GM21390 (cell line): Measurements from ENCODE around the gene MRGPRE.

Experiments used
- ATAC-seq: cut with Tn5 transposase; IDR thresholded peaks from one replicate; pipeline ENCODE4 v1.9.1; 2021; ENCODE audit not compliant: unreplicated experiment

Gene MRGPRE

DNA sequence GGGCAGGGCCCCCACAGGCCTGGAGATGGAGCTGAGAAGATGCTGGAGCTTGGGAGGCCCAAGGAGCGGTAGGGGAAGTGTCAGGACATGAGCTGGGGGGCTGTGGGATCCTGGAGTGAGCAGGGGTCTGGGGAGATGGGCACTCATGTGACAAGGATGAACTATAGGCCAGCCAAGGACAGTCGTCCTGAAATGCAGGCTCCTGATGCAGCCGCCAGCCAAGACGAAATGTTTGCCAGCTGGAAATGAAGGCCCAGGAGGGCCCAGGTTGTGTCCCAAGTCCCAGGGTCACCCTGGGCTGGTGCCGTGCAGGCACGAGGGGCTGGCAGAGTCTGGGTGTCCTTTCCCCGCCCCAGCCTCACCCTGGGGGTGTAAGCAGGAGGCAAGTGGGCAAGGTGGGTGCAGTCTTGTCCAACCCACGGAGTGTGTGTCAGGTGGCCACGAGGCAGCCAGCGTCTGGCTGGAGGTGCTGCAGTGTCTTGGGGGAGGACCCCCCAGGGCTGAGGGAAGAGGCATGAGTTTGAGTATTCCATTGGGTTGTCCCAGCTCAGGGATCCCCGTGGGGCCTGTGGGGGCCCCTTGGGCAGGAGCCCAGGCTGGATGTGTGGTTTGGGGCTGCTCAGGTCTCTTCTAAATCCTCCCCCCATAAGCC lies 35.0 kb downstream of the MRGPRE start:
- ATAC-seq, result no peak

DNA sequence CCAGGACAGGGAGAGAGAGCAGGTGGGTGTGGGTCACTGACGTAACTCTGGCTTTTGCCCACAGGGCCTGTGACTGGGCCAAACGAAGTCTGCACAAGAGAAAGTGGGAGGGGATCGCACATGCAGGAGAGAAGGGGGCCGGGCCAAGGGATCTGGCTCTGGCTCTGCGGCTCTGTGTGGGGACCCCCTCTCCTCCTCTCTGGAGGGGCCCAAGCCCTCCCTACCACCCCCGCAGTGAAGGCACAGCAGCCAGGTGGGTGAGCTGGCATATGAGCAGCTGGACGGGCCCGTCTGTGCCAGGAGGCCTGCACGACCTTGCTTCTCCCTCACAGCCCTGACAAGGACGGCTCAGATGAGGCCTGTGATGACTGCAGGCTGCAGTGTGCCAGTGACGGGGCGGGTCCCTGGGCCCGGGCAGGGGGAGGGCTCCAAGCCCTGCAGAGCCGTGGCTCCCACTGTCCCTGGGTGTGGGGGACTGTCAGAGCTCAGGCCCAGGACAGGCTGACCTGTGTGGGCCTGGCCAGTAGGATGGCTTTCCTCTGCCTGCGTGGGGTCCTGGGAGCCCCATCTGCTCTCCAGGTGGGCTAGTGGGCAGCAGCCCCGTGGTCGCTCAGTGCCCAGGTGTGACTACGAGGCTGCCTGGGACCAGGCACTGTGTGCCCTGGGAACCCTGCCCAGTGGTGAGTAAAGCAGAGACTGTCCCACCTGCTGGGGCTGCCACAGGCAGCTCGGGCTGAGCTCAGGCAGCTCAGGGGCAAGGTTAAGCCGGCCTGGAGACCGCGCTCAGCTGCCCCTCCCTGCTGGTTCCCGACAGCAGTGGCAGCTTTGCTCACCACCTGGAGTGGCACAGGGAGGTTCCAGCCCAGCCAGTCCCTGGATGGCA lies 35.8 kb downstream of the MRGPRE start:
- ATAC-seq, result no peak

DNA sequence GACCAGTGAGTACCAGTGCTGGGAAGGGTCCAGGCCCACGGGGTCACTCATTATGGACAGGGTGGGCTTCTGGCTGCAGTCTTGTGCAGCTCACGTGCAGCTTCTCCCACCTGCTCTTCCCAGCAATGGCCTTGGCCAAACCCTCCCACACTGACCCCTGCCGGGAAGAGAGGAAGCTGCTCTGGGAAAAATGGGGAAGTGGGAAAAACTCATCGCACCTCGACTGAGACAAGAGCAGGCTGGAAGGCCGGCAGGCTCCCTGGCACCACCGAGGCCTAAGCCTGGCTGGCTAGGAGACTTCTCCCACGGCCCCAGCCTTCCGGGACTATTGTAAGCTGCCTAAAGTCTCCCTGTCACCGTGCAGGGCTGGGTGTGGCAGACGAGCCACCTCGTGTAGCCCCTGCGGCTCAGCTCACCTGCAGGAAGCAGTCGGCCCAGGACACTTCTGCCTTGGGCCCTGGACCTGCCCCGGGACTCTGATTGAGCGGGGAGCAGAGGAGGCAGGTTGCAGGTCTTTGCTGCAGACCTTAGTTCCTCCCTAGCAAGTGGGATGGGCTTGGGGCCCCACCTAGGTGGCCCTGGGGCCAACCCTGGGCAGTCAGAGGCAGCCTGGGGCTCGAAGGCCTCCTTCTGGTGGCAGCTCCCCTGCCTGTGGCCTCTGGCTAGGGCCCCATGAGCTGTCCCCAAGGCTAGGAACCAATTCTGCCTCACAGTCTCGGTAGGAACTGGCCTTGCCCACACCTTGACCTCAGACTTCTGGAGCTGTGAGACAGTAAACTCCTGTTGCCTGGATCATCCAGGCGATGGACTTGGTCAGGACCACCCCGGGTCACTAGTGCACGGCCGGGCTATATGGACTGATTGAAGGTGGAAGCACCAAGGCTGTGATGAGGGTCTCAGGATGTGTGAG lies 36.7 kb downstream of the MRGPRE start:
- no peak for ATAC-seq

DNA sequence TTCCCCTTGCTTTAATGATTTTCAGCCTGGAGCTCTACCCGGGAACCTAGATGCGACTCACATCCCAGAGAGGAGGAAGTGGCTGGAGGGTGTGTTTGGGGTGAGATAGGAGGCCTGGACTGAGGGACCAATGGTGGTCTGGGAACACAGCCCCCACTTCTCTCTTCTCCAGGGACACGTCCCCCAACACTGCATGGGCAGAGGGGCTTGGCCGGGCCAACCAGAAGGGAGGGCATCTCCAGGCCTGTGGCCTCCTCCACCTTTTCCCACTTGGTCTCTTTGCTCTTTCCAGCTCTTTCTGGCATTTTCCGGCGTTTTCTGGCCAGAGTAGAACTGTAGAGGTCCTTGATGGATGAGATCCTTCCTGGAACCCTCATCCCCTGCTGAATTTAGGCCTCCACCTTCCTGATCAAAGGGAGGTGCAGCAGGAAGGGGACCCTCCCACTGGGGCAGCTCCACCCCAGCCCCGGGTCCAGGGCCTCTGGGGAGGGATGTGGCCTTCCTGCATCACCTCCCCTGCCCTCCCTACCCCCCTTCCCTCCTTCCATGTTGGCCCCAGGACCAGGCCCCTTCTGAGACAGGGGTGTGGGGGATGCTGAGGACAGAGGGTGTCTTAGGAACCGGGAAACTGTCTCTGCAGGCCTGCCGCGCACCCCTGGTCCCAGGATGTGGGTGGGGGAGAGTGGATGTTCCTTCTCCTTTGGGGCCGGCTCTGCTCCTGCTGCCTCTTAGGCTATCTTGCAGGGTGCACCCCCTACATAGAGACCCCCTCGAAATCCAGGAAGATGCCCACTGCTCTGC lies 38.0 kb downstream of the MRGPRE start:
- ATAC-seq, result no peak

DNA sequence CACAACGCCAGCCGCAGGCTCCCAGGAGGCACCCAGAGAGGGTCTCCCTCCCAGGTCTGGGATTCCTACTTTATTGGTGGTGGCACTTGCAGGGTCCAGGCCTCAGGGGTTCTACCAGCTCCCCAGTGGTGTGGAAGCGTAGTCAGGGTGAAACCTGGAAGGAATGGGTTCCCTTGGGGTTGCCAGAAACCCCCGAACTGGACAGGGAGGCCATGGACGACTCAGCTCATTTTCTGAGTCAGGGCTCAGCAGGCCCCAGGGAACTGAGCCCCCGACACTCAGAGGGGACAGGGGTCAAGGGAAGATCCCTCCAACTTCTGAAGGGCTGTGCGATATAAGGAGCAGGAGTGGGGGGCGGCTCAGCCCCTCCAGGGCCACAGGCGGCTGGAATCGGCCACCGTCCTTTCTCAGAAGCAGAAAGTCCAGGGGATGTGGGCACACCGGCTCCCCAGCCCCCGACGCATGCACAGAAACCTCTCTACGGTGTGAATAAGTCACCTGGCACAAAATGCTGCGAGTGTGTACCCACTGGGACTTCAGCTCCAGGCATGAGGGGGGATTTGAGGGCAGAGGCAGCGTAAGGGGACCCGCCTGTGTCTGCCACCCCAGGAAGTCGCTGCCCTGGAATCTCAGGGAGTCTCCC lies 38.7 kb downstream of the MRGPRE start:
- ATAC-seq, result no peak

DNA sequence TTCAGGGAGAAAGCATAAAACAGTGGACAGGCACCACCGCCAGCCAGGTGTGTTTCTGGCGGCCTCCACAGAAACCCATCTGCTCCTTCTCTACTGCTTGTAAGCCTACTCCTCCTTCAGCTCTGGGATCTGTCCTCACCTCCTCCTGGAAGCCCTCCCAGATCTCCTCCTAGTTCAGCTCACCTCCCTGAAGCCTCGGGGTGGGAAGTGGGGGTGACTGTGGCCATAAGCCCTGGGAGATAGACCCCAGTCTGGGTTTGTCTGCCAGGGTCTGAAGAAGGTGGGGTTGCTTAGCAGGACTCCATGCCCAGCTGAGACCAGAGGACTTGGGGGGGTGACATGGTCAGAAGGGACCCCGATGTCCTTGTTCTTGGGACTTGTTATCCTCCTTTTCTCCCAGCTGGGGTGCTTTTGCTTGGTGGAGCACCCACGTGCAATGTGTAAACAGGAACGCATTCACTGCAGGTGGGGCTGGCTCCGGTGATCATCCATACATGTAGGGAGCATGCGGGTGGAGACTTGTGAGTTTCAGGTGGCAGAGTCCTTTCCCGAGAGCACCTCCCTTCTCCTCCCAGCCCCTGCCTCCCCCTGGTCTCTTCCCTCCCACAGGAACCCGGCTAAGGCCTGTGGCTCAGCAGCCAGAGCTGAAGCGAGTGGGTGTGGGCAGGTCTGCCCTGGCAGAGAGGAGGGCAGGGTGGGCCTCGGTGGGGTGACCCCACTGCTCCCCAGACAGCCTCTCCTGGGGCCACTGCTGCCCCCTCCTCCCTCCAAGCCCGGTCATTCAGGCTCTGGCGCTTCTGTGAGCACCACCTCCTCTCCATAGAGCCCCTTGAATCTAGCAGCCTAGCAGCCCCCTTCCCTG lies 39.5 kb downstream of the MRGPRE start:
- ATAC-seq, result no peak

DNA sequence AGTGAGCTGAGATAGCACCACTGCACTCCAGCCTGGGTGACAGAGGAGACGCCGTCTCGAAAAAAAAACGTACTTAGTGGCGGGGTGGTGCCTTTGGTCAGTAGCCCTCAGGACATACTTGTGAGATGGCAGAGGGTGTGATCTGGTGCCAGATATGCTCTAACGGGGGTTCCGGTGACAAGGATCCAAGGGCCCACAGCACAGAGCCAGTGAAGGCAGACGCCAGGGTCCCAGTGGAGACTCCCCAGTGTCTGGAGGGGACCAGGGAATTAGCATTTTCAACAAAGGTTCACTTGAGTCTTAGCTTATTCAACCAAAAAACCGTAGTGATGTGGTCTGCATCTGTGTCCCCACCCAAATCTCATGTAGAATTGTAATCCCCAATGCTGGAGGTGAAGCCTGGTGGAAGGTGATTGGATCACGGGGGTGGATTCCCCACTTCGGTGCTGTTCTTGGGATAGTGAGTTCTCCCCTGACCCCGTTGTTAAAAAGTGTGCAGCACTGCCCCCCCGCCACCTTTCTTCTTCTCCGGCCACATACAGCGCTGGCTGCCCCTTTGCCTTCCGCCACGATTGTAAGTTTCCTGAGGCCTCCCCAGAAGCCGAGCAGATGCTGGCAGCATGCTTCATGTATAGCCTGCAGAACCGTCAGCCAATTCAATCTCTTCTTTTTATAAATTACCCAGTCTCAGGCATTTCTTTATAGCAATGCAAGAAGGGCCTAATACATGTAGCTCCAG lies 40.5 kb downstream of the MRGPRE start:
- no peak for ATAC-seq

DNA sequence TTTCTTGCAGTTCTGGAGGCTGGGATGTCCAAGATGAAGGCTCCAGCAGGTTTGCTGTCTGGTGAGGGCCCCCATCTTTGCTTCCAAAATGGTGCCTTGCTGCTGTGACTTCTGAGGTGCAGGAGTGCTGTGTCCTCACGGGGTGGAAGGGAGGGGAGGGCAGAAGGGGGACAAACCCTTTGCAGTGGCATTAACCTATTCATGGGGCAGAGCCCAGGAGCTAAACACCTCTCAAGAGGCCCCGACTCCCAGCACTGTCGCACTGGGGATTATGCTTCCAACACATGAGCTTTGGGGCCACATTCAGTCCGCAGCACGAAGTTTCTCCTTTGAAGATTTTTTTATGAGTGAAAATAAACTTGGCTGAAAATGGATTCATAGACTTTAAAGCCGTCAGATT lies 41.6 kb downstream of the MRGPRE start:
- ATAC-seq, result no peak

DNA sequence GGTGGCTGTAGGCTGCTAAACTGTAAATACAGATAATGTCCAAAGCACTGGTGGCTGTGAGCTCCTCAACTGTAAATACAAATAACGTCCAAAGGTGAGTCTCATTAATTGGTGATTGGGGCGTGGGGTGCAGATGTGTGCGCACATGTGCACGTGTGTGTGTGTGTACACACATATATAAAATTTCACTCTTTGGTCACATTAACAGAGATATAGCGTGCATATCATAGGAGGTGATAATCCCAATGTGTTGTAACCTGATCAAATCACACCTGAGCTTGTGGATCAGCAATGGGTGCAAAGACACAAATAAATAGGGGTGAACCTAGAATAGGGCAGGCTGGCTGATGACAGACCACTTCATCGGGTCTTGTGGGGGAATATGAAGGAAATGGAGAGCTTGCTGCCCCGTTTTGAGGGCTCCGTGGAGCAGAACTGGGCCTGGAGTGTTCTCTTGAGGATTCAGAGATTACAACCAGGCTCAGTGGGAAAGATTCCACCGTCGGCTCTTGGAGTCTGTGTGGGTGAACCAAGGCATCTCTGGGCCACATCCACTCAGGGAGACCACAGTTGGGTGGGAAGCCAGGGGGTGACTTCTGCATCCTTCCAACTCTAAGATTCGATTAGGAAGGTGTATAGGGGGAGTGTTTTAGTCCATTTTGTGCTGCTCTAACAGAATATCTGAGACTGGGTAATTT lies 42.2 kb downstream of the MRGPRE start:
- no peak for ATAC-seq

DNA sequence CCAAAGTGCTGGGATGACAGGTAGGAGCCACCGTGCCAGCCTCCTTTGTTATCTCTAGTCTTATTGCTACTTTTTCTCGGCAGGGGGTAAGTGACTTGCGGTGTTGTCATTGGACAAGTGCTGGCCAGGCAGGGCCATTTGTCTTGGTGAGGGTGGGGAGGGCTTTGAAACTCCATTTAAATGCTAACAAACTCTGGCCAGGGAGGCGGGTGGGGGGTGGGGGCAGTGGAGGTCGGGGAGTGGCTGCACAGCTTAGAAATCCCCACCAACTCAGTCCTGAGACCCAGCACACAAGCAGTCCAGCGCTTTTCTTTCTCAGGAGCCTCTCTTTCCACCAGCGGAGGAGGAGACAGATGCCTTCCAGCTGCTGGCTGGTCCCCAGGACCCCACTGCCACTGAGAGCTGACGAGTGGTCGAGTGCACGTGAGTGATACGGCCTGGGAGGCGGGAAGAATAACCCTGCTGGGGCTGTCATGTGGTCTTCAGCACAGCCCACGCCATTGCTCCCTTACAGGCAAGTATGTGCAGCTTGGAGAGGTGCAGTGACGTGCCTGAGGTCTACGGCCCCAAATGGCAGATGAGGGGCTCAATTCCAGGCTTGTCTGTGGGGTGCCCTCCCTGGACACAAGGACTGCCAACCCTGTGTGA lies 42.9 kb downstream of the MRGPRE start:
- ATAC-seq, result no peak

DNA sequence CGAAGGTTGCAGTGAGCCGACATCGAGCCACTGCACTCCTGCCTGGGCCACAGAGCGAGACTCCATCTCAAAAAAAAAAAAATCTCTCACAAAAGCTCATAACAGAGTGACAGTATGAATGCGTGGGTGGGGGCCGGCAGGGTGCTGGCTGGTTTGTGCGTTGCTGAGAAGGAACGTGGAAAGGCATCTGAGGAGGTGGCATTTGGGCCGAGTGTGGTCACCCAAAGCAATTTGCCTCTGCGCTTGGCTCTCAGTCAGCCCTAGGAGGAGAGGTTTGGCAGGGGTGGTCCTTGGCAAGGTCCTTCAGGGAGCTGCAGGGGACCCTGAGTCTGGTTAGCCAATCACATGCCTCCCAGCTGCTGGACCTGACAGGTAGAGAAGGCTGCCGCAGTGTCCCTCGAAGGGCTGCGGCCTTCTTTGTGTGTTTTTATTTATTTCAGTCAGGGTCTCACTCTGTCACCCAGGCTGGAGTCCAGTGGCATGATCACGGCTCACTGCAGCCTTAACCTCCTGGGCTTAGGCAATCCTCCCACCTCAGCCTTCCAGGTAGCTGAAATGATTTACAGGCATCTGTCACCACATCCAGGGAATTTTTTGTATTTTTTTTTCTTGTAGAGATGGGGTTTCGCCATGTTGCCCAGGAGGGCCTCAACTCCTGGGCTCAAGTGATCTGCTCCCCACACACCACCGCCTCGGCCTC lies 43.6 kb downstream of the MRGPRE start:
- no peak for ATAC-seq

DNA sequence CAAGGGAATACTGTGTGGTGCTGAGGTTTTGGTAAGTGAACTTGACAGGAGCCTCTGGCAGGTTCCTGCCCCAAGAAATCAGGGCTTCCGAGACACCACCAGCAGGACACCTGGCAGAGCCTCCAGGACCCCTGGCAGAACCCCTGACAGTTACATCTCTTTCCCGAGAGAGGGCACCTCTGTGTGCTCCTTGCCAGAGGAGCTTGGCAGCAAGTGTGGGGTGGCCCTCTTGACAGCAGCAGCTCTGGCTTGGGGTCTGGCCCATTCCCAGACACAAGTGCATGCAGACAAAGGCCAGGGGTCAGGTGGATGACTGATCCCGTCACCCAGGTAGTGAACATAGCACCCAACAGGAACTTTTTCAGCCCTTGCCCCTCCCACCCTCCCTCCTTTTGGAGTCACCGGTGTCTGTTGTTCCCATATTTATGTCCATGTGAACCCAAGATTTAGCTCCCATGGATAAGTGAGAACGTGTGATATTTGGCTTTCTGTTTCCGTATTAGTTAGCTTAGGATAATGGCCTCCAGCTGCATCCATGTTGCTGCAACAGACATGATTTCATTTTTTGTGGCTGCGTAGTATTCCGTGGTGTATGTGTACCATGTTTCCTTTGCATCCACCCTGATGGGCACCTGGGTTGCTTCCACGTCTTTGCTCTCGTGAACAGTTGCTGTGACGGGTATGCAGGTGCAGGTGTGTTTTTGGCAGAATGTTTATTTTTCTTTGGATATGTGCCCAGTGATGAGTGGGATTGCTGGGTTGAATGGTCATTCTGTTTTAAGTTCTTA lies 45.9 kb downstream of the MRGPRE start:
- ATAC-seq, result no peak

DNA sequence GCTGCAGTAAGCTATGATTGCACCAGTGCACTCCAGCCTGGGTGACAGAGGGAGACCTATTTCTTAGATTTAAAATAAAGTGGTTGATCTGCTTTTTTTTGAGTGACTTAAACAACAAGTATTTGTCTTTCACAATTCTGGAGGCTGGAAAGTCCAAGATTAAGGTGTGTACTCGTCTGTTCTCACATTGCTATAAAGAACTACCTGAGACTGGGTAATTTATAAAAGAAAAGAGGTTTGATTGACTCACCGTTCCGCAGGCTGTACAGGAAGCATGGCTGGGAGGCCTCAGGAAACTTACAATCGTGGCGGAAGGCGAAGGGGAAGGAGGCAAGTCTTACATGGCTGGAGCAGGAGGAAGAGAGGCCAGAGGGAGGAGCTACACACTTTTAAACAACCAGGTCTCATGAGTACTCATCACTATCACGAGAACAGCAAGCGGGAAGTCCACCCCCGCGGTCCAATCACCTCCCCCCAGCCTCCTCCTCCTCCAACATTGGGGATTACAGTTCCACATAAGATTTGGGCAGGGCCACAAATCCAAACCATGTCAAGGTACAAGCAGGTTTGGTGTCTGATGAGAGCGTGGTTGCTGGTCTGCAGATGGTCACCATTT lies 47.4 kb downstream of the MRGPRE start:
- ATAC-seq, result no peak

DNA sequence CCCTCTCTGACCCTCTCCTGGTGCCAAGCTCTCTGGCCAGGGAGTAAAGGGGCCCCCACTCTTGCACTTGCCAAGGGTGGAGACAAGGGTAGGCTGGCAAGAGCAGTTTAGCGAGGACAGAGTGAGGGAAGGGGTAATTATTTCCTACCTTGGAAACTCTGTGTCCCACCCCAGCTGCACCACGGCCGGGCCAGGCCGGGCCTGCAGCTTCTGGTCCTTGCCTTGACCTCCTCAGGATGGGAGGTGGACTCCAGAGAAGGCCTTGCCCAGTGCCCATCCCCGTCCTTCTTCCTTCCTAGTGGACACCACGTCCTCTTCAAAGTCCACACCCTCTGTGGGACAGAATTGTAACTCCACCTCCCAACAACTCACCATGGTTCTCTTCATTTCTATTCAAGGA lies 48.7 kb downstream of the MRGPRE start:
- ATAC-seq, result no peak

DNA sequence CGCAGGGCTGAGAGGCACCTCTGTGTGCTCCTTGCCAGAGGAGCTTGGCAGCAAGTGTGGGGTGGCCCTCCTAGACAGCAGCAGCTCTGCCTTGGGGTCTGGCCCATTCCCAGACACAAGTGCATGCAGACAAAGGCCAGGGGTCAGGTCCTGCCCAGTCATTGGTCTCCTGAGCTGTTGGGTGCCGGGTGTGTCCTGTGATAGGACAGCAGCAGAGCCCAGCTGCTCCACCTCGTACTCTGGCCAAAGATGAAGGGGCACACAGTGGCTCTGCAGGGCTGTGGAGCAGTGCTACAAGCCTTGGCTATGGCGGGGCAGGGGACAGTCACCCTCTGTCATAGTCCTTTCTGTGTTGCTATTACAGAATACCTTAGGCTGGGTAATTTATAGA lies 49.8 kb downstream of the MRGPRE start:
- no peak for ATAC-seq
